ENCODE results near the gene NUDT9. TPM values are rescaled to one million over a fixed set of nuclear protein-coding genes. Genes with fewer than 3 reads are reported as not detected.
"Not testable (repeated sequence)": the region's sequence is repeated elsewhere in the genome, so short reads cannot be mapped to it uniquely, and the experiment has no call there.

NUDT9 gene
- total RNA-seq, 1 donor from 2014 or later: 30.2 TPM

DNA sequence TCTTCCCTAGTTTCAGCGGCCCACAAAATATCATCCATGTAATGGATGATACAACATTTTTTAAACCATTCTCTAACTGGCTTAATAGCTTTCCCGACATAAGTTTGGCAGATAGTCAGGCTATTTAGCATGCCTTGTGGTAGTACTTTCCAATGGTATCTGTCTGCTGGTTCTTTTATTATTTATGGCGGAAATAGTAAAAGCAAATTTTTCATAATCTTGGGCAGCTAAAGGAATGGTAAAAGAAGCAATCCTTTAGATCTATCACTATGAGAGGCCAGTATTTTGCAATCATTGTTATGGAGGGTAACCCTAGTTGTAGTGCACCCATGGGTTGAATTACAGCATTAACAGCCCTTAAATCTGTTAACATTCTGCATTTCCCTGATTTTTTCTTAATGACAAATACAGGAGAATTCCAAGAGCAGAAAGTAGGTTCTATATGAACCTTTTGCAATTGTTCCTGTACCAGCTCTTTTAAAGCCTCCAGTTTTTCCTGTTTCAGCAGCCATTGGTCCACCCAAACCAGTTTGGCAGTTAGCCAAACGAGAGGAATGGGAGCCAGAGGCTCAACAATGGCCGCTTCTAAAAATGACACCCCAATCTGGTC is 17.1 kb upstream of the NUDT9 start:
- ATAC-seq (no peak), DNase-seq (ENCODE audit: missing footprints) (no peak)
- intact Hi-C loops (cut with DNase I): no loop called here

DNA sequence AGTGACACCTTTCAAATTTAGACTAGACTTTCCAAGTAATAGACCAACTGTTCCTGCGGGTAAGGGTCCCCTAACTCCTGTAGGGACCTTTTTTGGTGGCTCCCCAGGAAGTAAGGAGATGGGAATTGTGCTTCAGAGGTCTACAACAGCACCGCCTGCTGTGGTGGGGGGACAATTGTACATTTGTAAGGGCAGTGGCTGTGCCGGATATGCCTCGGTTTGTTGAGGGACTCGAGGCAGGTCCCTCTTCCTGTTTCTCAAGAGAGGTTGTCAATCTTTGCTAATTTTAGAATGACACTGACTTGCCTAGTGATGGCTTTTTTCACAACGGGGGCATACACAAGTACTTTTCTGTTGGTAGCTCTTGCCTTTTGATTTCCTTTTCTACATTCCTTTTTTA is 15.9 kb upstream of the NUDT9 start:
- intact Hi-C loops (cut with DNase I): no loop called here
- DNase-seq (ENCODE audit: missing footprints) (no peak), ATAC-seq (no peak)

DNA sequence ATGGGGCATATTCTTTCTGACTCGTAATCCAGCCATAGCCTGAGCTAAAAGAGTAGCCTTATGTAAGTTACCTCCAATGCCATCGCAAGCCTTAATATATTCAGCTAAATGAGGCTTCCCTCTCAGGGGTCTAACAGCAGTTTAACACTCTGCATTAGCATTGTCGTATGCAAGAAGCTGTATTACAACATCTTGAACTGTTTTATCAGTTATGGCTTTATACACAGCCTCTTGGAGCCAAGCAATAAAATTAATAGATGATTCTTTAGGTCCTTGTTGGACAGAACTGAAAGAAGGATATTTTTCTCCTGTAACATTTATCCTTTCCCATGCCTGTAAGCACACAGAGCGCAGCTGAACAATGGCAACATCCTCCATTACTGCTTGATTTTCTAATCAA is 15.5 kb upstream of the NUDT9 start:
- DNase-seq (ENCODE audit: missing footprints); intact Hi-C loops (cut with DNase I); ATAC-seq: not testable (repeated sequence)

DNA sequence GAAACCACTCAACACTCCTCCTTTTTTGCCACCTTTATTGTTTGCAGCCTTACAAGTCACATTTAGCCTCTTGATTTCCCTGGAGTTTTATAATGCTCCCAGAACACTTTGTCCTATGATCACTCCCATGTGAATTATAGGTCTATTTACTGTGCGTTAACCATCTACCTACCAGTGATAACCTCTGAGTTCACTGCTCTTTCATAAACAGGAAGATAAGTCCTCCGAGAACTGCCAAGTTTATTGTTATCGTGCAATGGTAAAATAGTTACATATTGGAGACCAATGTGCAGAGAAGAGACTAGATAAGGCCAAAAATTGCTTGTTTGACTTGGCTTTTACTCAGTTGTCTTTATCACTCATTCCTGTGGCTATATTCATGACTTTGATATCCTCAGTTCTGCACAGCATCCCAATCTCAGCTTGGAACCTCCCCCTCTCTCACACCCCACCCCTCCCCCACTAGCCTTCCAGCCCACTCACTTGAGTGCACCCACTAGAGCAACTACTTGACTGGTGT is 12.9 kb upstream of the NUDT9 start:
- DNase-seq (ENCODE audit: missing footprints): no peak
- intact Hi-C loops (cut with DNase I): no loop called here
- no peak for ATAC-seq

DNA sequence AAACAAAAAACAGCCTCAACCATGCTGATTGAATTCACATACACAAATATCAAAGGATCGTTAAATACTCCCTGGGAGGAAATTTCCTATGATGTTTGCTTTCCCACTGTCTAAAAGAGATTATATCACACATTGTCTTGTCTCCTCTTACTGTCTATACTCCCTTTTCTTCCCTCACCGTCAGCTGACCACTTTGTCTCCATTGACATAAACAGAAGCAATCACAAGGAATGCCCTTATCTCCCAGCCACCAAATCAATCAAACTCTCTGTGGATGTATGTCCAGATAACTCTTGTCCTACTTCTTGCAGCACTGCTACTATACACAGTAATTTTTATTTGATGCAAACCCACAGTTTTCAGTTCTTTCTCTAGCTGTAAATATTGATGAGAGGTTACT is 12.2 kb upstream of the NUDT9 start:
- intact Hi-C loops (cut with DNase I): no loop called here
- DNase-seq (ENCODE audit: missing footprints): no peak
- no peak for ATAC-seq

DNA sequence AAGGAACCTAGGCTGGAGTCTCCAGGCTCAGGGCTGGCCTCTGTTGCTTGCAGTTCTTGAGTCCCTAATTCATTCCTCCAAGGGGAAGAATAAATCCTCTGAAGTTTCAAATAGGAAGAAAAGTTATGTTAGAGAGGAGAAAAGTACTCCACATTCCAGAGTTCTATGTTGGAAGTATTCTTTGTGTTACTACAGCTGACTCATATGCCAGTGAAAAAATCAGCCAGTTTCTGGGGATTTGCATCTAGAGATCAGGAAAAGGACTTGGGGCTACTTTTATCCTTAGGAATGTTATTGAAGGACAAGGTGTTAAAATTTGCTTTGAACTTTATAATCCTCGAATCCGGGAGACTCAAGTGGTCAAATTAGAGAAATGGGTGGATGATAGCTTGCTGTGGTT is 11.7 kb upstream of the NUDT9 start:
- DNase-seq (ENCODE audit: missing footprints) (no peak), ATAC-seq (no peak)
- intact Hi-C loops (cut with DNase I): no loop called here

DNA sequence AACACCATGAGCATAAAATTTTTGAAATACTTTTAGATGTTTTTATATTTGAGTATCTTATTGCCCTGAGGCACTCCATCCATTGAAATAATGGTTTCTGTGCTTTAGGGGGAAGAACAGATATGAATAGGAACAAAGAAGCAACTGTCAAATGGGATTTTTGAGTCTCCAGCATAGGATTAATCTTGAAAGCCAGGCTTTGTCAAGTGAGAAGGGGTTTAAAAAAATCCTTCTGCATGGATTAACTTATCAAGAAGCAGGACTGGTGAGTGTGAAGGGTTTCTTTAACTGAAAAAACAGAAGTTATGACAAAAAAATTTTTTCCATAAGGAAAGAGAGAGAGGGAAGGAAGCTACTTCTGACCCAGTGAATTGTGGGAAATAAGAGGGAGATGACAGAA is 7.6 kb upstream of the NUDT9 start:
- DNase-seq (ENCODE audit: missing footprints): no peak
- intact Hi-C loops (cut with DNase I): no loop called here
- ATAC-seq: no peak

DNA sequence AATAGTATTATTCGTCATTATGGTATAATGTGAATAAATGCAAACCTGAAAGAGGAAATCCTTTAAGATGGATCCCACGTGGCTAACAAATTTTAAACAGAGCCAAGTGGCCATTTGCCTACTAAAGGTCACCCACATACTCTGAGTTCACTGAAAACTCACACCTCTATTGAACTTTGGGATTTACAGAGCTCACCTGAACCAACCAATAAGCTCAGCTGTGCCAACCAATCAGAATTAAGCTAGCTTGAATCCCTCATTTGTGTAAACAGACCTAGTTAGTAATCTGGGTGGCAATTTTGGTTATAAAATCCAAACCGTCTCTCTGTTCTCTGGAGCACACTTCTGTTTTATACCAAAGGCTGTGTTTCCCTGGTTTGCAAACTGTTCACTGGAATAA is 5.4 kb upstream of the NUDT9 start:
- ATAC-seq: no peak
- intact Hi-C loops (cut with DNase I): no loop called here
- DNase-seq (ENCODE audit: missing footprints): no peak

DNA sequence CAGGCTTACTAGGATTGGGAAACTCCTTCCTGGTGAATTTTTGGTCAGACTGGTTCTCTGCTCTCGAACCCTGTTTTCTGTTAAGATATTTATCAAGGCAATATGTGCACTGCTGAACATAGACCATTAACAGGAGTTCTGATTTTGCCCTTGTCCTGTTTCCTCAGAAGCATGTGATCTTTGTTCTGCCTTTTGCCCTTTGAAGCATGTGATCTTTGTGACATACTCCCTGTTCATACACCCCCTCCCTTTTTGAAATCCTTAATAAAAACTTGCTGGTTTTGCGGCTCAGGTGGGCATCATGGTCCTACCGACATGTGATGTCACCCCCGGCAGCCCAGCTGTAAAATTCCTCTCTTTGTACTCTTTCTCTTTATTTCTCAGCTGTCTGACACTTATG is 4.0 kb upstream of the NUDT9 start:
- intact Hi-C loops (cut with DNase I); ATAC-seq; DNase-seq (ENCODE audit: missing footprints): not testable (repeated sequence)

DNA sequence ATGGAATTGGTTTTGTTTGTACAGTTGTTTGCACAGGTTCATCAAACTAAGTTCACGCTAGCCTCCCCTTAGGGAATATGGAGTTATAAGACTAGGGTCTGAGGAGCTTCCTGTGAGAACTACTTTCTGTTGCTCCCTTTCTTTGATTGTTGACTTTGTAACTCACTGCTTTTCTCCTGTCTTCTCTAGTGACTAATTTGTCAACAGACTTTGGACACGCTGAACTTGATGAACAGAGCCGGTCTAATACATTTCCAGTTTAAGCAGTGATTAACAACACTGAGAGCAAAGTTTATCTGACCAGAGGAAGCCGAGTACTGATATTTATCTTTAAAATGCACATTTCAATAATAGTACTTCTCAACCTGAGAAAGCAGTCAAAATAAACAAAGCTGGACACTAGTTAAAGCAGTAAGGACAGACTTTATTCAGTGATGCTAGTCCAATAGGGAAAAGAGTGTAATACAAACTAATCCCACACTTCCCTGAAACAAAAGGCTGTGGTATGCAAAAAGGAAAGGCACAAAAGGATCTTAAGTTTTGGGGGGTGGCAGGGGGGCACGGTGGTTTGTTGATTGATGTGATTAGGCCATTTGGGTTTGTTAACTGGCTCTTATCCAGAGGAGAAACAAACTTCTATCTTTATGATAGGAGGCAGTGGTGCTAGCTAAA is 2.7 kb upstream of the NUDT9 start:
- intact Hi-C loops (cut with DNase I): no loop called here
- ATAC-seq (no peak), DNase-seq (ENCODE audit: missing footprints) (no peak)

DNA sequence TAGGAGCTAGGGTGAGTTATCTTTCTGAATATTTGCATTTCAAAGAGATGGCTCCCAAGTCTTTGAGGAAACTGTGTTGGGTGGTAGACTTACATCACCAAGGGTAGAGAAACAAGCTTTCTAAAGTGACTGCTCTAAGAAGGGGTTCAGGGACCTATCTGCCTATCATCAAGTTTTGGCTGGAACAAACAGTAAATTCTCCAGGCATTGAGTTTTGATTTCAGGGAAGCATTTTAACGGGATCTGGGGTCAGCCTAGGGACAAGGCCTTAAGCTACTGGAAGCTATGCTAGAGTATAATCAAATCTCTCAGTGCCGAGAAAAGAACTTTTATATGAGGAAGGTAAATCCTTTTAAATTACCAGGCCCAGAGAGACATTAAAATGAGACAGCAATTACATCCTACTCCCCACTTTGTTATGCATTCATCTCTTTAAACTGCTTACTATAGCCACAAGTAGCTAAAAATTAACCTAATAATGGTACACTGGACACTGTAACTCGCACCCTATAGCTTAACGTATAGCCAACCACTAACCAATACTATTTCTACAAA is 2.0 kb upstream of the NUDT9 start:
- no peak for DNase-seq (ENCODE audit: missing footprints)
- intact Hi-C loops (cut with DNase I): no loop called here
- ATAC-seq: no peak

DNA sequence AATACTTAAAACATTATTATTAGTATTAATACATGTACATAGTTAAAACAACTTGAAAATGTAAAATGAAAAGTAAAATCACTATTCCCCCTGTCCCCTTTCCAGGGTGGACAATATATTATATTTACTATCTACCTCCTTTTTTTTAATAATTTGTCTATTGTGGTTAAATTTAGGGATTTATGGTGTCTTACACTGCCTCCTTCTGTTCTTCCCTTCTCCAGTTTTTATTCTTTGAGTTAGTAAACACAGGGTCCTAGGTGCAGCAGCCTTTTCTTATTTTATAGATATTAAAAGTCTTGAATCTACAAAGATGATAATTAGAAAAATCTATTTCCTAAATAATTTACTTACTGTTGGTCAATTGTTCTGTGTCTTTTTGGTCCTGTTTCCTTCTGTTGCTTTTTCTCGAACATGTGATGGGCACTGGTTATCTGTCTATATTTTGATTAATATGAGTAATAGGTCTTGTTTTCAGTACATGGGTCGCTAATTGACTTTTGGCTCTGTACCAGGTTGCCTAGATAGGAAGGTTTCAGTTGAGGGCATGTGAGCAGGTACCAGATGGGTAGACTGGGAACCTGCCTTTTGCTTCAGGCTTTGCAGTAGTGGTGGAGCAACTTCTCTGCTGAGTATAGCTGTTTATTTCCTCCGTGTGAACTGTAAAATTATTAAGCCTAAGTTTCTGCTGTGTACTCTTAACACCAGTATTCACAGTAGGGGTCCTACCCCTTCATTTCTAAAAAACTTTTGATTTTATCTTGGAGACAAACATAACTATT is 1.1 kb downstream of the NUDT9 start:
- ATAC-seq: no peak
- intact Hi-C loops (cut with DNase I): no loop called here
- DNase-seq (ENCODE audit: missing footprints): no peak

DNA sequence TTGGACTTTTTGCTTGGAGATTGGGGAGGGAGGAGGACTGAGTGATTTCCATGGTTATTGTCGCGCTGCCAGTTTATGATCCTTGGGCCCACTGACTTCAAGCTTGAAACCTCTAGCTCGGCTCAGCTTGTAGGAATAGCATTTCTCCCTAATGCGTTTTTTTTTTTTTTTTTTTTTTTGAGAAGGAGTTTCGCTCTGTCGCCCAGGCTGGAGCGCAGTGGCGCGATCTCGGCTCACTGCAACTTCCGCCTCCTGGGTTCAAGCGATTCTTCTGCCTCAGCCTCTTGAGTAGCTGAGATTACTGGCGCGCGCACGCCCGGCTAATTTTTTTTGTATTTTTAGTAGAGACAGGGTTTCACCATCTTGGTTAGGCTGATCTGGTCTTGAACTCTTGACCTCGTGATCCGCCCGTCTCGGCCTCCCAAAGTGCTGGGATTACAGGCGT is 1.7 kb downstream of the NUDT9 start:
- ATAC-seq; intact Hi-C loops (cut with DNase I); DNase-seq (ENCODE audit: missing footprints): not testable (repeated sequence)

DNA sequence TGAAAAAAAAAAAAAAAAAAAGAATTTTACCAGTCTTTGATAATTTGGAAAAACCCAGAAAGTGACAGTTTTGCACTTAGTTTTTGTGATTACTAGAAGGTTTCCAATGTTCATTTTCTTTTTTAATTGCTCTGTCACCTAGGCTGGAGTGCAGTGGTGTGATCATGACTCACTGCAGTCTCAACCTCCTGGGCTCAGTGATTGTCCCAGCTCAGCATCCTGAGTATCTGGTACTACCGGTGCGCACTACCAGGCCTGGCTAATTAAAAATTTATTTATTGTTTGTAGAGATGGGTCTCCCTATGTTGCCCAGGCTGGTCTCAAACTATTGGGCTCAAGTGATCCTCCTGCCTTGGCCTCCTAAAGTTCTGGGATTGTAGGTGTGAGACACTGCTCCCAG is 3.3 kb downstream of the NUDT9 start:
- intact Hi-C loops (cut with DNase I): no loop called here
- no peak for DNase-seq (ENCODE audit: missing footprints)
- ATAC-seq: no peak

DNA sequence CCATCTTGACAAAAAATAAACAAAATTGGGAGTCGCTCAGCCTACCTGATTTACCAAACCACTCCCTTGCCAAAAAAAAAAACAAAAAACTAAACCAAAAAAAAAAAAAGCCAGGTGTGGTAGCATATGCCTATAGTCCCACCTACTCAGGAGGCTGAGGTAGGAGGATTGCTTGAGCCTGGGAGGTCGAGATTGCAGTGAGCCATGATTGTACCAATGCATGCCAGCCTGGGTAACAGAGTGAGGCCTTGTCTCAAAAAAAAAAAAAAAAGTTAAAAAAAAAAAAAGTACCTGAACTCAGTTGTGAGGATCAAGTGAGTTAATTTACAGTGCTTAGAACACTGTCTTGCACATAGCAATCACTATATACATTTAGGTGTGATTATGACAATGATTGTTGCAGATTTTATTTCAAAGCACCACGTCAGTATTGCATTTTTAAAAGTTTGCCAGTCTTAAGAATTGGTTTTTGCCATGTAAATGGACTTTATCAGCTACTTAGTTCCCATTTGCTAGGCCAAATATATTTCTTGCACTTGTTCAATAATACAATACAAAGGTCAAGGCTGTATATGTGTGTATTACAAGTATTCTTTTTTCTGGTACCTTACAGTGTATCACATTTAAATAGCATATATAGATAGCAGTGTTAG is 4.6 kb downstream of the NUDT9 start:
- intact Hi-C loops (cut with DNase I): no loop called here
- no peak for ATAC-seq
- DNase-seq (ENCODE audit: missing footprints): no peak

DNA sequence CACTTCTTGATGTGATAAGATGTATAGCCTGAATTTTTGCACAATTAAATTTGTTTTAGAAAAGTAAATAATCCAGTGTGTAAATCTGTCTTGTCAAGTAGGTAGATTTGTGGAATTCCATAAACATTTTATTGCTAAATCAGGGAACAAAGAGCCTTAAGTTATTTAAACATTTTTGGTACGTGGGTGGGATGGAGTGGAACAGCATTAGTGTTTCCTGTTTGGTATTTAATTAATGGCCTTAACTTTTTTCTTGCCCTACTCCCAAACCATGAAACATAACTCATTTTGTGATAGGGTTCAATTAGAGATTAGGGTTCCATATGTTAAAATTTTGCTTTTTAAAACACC is 5.1 kb downstream of the NUDT9 start:
- intact Hi-C loops (cut with DNase I): no loop called here
- no peak for DNase-seq (ENCODE audit: missing footprints)
- no peak for ATAC-seq

DNA sequence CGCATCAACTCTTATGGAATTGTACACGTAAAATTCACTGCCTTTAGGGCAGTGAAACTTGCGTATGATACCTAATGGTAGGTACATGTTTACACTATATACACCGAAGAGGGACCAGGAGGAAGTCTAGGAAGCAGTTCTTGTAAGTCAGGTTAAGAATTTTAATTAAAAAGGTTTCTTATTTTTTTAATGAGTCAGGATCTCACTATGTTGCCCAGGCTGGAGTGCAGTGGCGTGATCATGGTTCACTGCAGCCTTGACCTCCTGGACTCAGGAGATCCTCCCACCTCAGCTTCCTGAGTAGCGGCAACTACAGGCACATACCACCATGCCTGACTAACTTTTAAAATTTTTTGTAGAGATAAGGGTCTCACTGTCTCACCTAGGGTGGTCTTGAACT is 6.6 kb downstream of the NUDT9 start:
- intact Hi-C loops (cut with DNase I): no loop called here
- DNase-seq (ENCODE audit: missing footprints): no peak
- no peak for ATAC-seq

DNA sequence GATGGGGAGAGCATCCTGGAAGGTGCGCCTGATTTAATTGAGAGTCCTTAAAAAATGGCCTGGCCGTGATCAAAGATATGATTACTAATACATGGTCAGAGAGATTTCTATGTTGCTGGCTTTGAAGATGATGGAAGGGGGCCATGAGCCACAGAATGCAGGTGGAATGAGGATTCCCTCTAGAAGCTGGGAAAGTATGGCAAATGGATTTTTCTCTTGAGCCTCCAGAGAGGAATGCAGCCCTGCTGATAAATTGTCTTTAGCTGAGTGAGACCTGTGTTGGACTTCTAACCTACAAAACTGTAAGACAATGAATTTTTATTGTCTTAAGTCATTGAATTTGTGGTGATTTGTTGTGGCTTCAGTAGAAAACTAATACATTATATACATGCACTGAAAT is 7.7 kb downstream of the NUDT9 start:
- no peak for DNase-seq (ENCODE audit: missing footprints)
- ATAC-seq: no peak
- intact Hi-C loops (cut with DNase I): no loop called here

DNA sequence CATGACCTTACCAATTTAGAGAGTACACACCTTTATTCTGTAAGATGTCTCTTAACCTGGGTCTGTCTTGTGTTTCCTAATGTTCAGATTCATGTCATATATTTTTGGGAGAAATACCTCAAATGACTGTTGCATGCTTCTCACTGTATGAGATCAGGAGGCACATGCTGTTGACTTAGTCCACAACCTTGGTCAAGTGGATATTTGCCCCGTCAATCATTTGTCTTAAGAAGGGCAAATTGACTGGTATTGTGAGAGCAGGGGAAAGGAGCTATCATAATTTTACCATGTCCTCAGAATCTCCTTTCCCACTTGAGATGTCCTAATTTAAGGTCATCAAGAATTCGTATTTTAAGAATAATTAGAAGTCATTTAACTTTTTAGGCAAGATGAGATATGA is 11.0 kb downstream of the NUDT9 start:
- ATAC-seq (no peak), DNase-seq (ENCODE audit: missing footprints) (no peak)
- intact Hi-C loops (cut with DNase I): no loop called here
